Gastrocnemius medialis (tissue), 4 donors: Measurements from ENCODE around the gene PAOX.

Source experiments
- CTCF ChIP-seq, 5 experiments: fragments of 450-650 bp in 3 of 5; fragments of 200-600 bp in 2 of 5; sonication (generic) in 2 of 5; IDR thresholded peaks in 4 of 5; conservative IDR thresholded peaks in 1 of 5; 1 replicate in 4 of 5; 2 replicates in 1 of 5; pipeline ENCODE4 v1.5.1; 2016 to 2019; ENCODE audit warnings: antibody characterized with exemption in 5 of 5, mild to moderate bottlenecking in 3 of 5, moderate library complexity in 3 of 5
- POLR2A ChIP-seq, 2 donors: fragments of 450-650 bp; IDR thresholded peaks; one replicate each; pipeline ENCODE4 v1.6.1; 2017; ENCODE audit warnings: antibody characterized with exemption in 2 of 2, mild to moderate bottlenecking in 2 of 2, moderate library complexity in 2 of 2

DNA sequence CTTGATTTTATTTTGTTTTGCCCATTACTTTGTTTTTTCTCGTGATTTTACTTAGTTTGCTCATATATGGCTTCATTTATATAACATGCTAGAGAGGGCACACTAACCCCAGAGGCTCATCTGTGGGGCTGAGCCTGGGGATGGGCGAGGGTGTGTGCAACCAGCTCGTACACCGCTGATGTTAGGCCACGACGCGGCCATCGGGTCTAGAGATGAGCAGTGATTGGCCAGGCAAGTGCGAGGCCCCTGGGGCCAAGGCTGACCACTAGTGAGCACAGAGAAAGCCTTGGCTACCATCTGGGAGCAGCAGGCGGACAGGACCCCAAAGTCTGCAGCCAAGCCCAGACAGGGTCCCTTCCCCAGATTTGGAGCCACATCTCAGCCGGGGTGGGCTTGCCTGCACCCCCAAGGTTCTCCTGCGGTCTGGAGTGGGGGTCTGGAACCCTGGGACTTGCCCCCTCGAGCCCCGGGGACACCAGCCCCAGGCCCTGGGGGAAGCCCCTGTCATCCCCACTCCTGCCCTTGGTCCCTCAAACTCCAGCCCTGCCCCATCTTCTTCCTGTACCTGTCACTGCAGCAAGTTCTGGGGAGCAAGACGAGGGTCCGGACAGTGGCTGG is 25.0 kb upstream of the PAOX start:
- no peak for TF ChIP-seq CTCF (IDR thresholded peaks at IDR 0.05 in 4 of 5, conservative IDR thresholded peaks at IDR 0.05 in 1 of 5)
- TF ChIP-seq POLR2A (IDR thresholded peaks at IDR 0.05): no peak
